NCI-H187 (cell line): ENCODE results near the gene SEMA3F.

Experiments
- DNase-seq, 2 experiments: peaks; one replicate each; lab custom pipeline; 2025; lab: John Stamatoyannopoulos, UW

SEMA3F gene

GRCh38 chr3:50170689-50171088 is 15.6 kb downstream of the SEMA3F start:
- DNase-seq: no peak

GRCh38 chr3:50171540-50172301 is 16.6 kb downstream of the SEMA3F start:
- no peak for DNase-seq

- no peak for DNase-seq
Measured at GRCh38 chr3:50172626-50173220, 17.6 kb downstream of the SEMA3F start.

- no peak for DNase-seq
Measured at GRCh38 chr3:50173685-50174516, 18.8 kb downstream of the SEMA3F start.

GRCh38 chr3:50174517-50174895 is 19.4 kb downstream of the SEMA3F start:
- DNase-seq: no peak

- no peak for DNase-seq
Measured at GRCh38 chr3:50174947-50175524, 19.9 kb downstream of the SEMA3F start.

- no peak for DNase-seq
Measured at GRCh38 chr3:50177346-50177745, 22.2 kb downstream of the SEMA3F start.

- no peak for DNase-seq
Measured at GRCh38 chr3:50179710-50180109, 24.6 kb downstream of the SEMA3F start.

GRCh38 chr3:50181985-50182384 is 26.9 kb downstream of the SEMA3F start:
- DNase-seq: no peak

GRCh38 chr3:50182533-50183099 is 27.5 kb downstream of the SEMA3F start:
- no peak for DNase-seq

GRCh38 chr3:50183755-50184154 is 28.6 kb downstream of the SEMA3F start:
- no peak for DNase-seq

- DNase-seq: no peak
Measured at GRCh38 chr3:50184242-50184978, 29.3 kb downstream of the SEMA3F start.

- no peak for DNase-seq
Measured at GRCh38 chr3:50185230-50185629, 30.1 kb downstream of the SEMA3F start.

- no peak for DNase-seq
Measured at GRCh38 chr3:50186096-50186495, 31.0 kb downstream of the SEMA3F start.

- DNase-seq: no peak
Measured at GRCh38 chr3:50187750-50188149, 32.6 kb downstream of the SEMA3F start.

GRCh38 chr3:50189274-50189673 is 34.1 kb downstream of the SEMA3F start:
- DNase-seq: no peak

GRCh38 chr3:50189989-50190388 is 34.9 kb downstream of the SEMA3F start:
- DNase-seq: no peak

GRCh38 chr3:50190936-50191660 is 36.0 kb downstream of the SEMA3F start, which contains the start of gene GNAT1:
Gene GNAT1 (plus strand): TSS chr3:50191610. CDS start chr3:50191726, 116 bp downstream.
- no peak for DNase-seq

- no peak for DNase-seq
Measured at GRCh38 chr3:50192124-50192523, 37.0 kb downstream of the SEMA3F start.

GRCh38 chr3:50192689-50193141 is 37.6 kb downstream of the SEMA3F start:
- peak; percentile 48 to 53 for DNase-seq

GRCh38 chr3:50193286-50193685 is 38.2 kb downstream of the SEMA3F start:
- no peak for DNase-seq
